IPS-15b (cell line): ENCODE data around the gene MARS1.
"Not testable (repeated sequence)": the region's sequence is repeated elsewhere in the genome, so short reads cannot be mapped to it uniquely, and the experiment has no call there.

Experiments
- H3K27me3 ChIP-seq: one replicate; pipeline ENCODE4 v1.6.1; 2013; ENCODE audit warnings: low read length; ENCODE audit not compliant: control insufficient read depth, insufficient read depth
- H3K36me3 ChIP-seq: one replicate; pipeline ENCODE4 v1.6.1; 2013; ENCODE audit warnings: low read length; ENCODE audit not compliant: control insufficient read depth, insufficient read depth
- H3K4me1 ChIP-seq: one replicate; pipeline ENCODE4 v1.6.1; 2013; ENCODE audit warnings: mild to moderate bottlenecking, low read length; ENCODE audit not compliant: control insufficient read depth, insufficient read depth
- H3K4me3 ChIP-seq: one replicate; pipeline ENCODE4 v1.5.1; 2013; ENCODE audit warnings: low read depth, low read length
- H3K9ac ChIP-seq: one replicate; pipeline ENCODE4 v1.6.1; 2013; ENCODE audit warnings: low read depth, mild to moderate bottlenecking, low read length
- H3K9me3 ChIP-seq: one replicate; pipeline ENCODE4 v1.6.1; 2013; ENCODE audit warnings: mild to moderate bottlenecking, low read length; ENCODE audit not compliant: control insufficient read depth, insufficient read depth

Gene MARS1

DNA sequence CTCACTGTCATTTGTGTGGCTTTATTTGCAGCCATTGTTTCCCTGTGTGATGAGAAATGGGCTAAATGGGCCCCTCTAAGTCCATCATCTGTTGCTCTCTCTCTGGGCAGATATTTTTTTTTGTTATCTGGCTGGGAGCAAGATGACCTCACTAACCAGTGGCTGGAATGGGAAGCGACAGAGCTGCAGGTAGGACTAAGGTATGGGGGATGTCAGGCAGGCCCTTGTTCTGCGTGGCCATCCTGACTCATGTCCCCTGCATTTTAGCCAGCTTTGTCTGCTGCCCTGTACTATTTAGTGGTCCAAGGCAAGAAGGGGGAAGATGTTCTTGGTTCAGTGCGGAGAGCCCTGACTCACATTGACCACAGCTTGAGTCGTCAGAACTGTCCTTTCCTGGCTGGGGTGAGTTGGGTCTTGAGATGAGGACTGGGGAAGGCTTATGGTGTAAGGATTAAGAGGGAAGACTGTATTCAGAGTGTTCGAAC lies 1.3 kb downstream of the MARS1 start:
- H3K9me3 ChIP-seq, result no peaks in the 10 kb centered on the region
- H3K27me3 ChIP-seq, result no peaks in the 10 kb centered on the region
- no peaks in the 10 kb centered on the region for H3K4me1 ChIP-seq
- H3K36me3 ChIP-seq, result peaks cover 34% of the 10 kb centered on the region
- peak overlapping the region; percentile 96 for H3K4me3 ChIP-seq
- peak overlapping the region; percentile 17 for H3K9ac ChIP-seq

DNA sequence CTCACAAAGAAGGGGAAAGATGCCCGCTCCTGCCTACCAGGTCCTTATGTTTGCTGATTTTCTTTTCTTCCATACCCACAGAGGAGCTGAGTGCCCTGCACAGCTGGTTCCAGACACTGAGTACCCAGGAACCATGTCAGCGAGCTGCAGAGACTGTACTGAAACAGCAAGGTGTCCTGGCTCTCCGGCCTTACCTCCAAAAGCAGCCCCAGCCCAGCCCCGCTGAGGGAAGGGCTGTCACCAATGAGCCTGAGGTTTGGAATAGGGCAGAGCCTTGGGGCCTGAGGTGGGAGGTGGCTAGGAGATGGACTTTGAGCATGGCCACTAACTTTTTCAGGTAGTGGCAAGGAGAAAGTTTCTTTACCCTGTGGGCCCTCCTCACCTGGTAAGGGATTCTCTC lies 2.3 kb downstream of the MARS1 start:
- H3K9me3 ChIP-seq, result no peaks in the 10 kb centered on the region
- no peaks in the 10 kb centered on the region for H3K4me1 ChIP-seq
- H3K27me3 ChIP-seq, result no peaks in the 10 kb centered on the region
- no peak overlapping the region for H3K4me3 ChIP-seq
- peaks cover 35% of the 10 kb centered on the region for H3K36me3 ChIP-seq
- H3K9ac ChIP-seq, result no peak overlapping the region

DNA sequence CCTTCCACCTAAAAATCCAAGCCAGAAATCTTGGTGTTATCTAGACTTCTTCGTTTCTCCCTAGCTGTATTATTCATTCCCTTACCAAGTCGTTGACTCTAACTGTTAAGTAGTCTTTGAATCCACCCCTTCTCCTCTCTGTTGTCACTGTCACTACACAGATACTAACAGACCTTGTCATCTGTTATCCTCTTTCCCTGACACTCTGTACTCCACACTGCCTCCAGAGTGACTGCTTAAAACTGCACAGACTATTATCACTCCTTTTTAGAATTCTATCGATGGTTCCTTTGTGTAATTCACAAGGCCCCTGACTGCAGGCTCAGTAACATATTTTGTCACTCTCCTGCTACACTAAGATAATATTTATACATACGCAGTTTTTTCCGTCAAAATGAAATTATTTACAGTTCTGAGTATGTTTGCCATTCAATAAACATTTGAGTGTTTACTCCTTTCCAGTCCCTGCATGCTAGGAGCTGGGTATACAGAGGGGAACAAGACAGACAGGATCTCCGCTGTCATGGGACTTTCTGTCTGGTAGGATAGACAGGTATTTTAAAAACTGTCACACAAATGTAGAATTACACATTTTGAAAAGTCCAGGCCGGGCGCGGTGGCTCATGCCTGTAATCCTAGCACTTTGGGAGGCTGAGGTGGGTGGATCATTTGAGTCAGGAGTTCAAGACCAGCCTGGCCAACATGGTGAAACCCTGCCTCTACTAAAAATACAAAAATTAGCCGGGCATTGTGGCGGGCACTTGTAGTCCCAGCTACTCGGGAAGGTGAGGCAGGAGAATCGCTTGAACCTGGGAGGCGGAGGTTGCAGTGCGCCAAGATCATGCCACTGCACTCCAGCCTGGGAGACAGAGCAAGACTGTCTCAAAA lies 3.8 kb downstream of the MARS1 start:
- Histone ChIP-seq H3K9ac (no peak overlapping the region), H3K9me3 (no peaks in the 10 kb centered on the region), H3K27me3 (no peaks in the 10 kb centered on the region), H3K4me1 (no peaks in the 10 kb centered on the region), H3K36me3 (peaks cover 41% of the 10 kb centered on the region), H3K4me3 (no peak overlapping the region)

DNA sequence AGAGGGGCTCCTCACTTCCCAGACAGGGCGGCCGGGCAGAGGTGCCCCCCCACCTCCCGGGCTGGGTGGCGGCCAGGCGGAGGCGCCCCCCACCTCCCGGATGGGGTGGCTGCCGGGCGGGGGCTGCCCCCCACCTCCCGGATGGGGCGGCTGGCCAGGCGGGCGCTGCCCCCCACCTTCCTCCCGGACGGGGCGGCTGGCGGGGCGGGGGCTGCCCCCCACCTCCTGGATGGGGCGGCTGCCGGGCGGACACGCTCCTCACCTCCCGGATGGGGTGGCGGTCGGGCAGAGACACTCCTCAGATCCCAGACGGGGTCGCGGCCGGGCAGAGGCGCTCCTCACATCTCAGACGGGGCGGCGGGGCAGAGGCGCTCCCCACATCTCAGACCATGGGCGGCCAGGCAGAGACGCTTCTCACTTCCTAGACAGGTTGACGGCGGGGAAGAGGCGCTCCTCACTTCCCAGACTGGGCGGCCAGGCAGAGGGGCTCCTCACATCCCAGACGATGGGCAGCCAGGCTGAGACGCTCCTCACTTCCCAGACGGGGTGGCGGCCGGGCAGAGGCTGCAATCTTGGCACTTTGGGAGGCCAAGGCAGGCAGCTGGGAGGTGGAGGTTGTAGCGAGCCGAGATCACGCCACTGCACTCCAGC lies 7.3 kb downstream of the MARS1 start:
- not testable (repeated sequence) for H3K4me1 ChIP-seq, H3K9me3 ChIP-seq, H3K4me3 ChIP-seq, H3K27me3 ChIP-seq, H3K9ac ChIP-seq
- peaks cover 55% of the 10 kb centered on the region for H3K36me3 ChIP-seq

DNA sequence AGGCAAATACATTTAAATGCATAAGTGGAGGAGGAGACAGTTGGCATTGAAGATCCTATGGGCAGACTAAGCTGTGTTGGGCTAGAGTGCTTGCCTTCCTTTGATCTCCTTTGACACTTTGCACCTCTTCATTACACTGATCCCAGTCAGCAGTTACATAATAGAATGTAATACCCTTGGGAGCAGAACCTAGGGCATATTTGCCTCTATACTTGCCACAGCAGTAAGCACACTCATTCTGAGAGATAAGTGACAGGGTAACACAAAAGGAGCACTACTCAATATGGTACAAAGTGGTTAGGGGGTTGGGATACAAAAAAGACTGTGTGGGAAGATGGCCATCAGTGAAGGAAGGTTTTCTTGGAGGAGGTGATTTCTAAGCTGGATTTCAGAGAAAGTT lies 9.0 kb downstream of the MARS1 start:
- peaks cover 58% of the 10 kb centered on the region for H3K36me3 ChIP-seq
- H3K4me1 ChIP-seq, result no peaks in the 10 kb centered on the region
- H3K9ac ChIP-seq, result no peak overlapping the region
- no peaks in the 10 kb centered on the region for H3K9me3 ChIP-seq
- H3K27me3 ChIP-seq, result no peaks in the 10 kb centered on the region
- no peak overlapping the region for H3K4me3 ChIP-seq

DNA sequence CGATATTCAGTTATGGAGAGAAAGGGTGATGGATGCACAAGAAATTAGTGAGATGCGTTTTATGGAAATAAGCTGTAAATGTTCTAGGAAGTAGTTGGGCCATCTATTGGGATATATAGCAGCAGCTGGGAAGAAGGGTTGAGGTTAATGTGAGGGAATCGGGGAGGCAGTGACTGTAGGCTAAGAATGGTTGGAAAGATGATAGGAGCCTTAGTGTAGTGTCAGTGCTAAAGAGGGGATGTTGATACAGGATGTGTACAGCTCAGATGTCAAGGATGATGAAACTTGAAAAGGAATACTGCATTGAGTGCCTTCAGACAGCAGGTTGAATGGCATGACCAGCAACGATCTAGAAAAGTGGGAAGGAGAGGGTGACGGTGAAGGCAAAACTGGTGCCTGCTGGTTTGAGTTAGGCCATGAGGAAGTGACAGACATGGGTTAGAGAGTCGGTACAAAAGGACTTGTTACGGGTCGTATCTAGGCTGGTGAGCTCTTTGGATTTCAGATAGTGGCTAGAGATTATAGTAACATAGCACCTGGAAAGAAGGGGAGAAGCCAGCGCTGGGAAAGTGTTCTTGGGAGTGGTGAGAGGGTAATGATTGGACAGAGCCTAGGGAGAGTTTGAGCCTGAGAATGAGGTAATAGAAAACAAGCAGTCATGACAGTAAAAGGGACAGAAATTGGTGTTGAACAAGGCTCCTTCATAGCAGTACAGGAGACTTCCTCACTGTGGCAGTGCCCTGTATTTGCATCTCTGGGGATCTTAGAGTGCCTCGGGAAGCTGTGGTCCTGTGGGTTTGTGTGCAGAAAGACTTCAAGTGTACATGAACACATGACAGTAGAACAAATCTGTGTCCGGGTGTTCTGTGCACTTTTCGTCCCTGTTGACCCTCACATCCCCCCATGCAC lies 9.6 kb downstream of the MARS1 start:
- H3K9me3 ChIP-seq, result no peaks in the 10 kb centered on the region
- H3K4me1 ChIP-seq, result no peaks in the 10 kb centered on the region
- H3K27me3 ChIP-seq, result no peaks in the 10 kb centered on the region
- peaks cover 56% of the 10 kb centered on the region for H3K36me3 ChIP-seq
- no peak overlapping the region for H3K9ac ChIP-seq
- H3K4me3 ChIP-seq, result no peak overlapping the region

DNA sequence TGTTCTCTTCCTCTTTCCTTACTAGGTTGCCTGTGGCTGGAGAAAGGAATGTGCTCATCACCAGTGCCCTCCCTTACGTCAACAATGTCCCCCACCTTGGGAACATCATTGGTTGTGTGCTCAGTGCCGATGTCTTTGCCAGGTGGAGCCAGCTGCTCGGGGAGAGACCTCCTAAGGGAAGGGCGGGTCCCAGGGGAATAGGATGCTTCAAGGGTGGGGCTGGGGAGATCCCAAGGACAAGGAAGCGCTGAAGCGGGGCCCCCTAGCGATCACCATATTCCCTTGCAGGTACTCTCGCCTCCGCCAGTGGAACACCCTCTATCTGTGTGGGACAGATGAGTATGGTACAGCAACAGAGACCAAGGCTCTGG lies 10.2 kb downstream of the MARS1 start:
- Histone ChIP-seq H3K4me1 (no peaks in the 10 kb centered on the region), H3K9ac (no peak overlapping the region), H3K36me3 (peaks cover 51% of the 10 kb centered on the region), H3K4me3 (no peak overlapping the region), H3K9me3 (no peaks in the 10 kb centered on the region), H3K27me3 (no peaks in the 10 kb centered on the region)

DNA sequence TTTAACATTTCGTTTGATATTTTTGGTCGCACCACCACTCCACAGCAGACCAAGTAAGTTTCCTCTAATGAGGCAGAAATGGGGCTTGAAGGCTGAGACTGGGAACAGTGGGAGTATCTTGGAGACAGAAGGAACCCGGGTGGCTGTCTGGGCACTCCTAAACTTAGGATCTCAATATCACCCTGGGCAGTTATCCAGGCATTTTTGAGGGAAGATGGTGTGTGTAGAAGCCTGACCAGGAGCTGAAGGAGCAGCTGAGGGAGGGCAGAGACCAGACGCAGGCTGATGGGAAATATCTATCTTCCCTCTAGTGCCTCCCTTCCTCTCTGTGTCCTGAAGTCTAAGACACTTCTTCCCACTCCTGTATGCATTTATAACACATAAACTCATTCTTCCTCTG lies 10.7 kb downstream of the MARS1 start:
- no peak overlapping the region for H3K9ac ChIP-seq
- no peak overlapping the region for H3K4me3 ChIP-seq
- H3K27me3 ChIP-seq, result no peaks in the 10 kb centered on the region
- peaks cover 51% of the 10 kb centered on the region for H3K36me3 ChIP-seq
- no peaks in the 10 kb centered on the region for H3K4me1 ChIP-seq
- H3K9me3 ChIP-seq, result no peaks in the 10 kb centered on the region

DNA sequence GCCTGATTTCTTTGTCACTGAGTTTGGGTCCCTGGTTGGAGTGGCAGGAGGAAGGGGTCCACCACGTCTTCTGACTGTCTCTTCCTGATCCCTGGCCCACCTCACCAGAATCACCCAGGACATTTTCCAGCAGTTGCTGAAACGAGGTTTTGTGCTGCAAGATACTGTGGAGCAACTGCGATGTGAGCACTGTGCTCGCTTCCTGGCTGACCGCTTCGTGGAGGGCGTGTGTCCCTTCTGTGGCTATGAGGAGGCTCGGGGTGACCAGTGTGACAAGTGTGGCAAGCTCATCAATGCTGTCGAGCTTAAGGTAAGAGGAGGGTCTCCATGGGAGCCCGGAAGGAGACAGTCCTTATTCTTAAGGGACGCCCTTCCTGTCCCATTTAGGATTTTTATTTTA lies 12.3 kb downstream of the MARS1 start:
- Histone ChIP-seq H3K9me3 (no peaks in the 10 kb centered on the region), H3K4me3 (no peak overlapping the region), H3K9ac (no peak overlapping the region), H3K36me3 (peaks cover 60% of the 10 kb centered on the region), H3K27me3 (no peaks in the 10 kb centered on the region), H3K4me1 (no peaks in the 10 kb centered on the region)

DNA sequence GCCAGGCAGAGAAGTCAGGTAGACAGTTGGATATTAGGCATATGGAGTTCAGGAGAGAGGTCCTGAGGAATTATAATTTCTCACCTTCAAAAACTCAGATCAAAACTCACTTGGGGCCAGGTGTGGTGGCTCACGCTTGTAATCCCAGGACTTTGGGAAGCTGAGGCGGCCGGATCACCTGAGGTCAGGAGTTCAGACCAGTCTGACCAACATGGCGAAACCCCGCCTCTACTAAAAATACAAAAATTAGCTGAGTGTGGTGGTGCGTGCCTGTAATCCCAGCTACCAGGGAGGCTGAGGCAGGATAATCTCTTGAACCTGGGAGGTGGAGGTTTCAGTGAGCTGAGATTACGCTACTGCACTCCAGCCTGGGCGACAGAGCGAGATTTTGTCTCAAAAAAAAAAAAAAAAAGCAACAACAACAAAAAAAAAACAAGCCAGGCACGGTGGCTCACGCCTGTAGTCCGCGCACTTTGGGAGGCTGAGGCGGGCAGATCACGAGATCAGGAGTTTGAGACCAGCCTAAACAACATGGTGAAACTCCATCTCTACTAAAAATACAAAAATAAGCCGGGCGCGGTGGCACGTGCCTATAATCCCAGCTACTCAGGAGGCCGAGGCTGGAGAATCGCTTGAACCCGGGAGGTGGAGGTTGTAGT lies 14.6 kb downstream of the MARS1 start:
- H3K4me3 ChIP-seq, H3K9me3 ChIP-seq, H3K4me1 ChIP-seq, H3K27me3 ChIP-seq, H3K9ac ChIP-seq: not testable (repeated sequence)
- H3K36me3 ChIP-seq, result peaks cover 63% of the 10 kb centered on the region

DNA sequence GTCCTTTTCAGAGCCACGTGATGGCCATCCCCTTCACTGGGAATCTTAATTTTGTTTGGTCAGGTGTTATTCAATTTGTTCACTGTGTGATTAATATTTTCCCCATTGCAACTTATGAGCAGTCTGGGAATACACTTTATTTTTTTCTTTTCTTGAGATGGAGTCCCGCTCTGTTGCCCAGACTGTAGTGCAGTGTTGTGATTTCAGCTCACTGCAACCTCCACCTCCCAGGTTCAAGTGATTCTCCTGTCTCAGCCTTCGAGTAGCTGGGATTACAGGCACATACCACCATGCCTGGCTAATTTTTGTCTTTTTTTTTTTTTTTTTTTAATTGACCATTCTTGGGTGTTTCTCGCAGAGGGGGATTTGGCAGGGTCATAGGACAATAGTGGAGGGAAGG lies 18.7 kb downstream of the MARS1 start:
- H3K27me3 ChIP-seq, H3K4me3 ChIP-seq, H3K9me3 ChIP-seq, H3K9ac ChIP-seq, H3K4me1 ChIP-seq: not testable (repeated sequence)
- H3K36me3 ChIP-seq, result peaks cover 42% of the 10 kb centered on the region
